GM18909 (cell line): ENCODE measurements around the gene DNER.

ENCODE experiments used
- ATAC-seq: cut with Tn5 transposase; IDR thresholded peaks from one replicate; pipeline ENCODE4 v1.9.1; 2021; ENCODE audit warnings: mild to moderate bottlenecking; ENCODE audit not compliant: unreplicated experiment, poor library complexity

DNER gene

GRCh38 chr2:229578052-229578846 lies 136.1 kb downstream of the DNER start:
- ATAC-seq: no peak

- no peak for ATAC-seq
These were observed 138.6 kb downstream of the DNER start for GRCh38 chr2:229575569-229576315.

- no peak for ATAC-seq
These were observed 141.7 kb downstream of the DNER start for GRCh38 chr2:229572507-229573271.

- no peak for ATAC-seq
These were observed 143.1 kb downstream of the DNER start for GRCh38 chr2:229571243-229571642.

- no peak for ATAC-seq
These were observed 148.0 kb downstream of the DNER start for GRCh38 chr2:229566370-229566769.

- no peak for ATAC-seq
These were observed 150.0 kb downstream of the DNER start for GRCh38 chr2:229564300-229564907.

GRCh38 chr2:229563388-229563787 lies 151.0 kb downstream of the DNER start:
- no peak for ATAC-seq

- ATAC-seq: no peak
These were observed 151.8 kb downstream of the DNER start for GRCh38 chr2:229562472-229563127.

- no peak for ATAC-seq
These were observed 154.4 kb downstream of the DNER start for GRCh38 chr2:229559986-229560385.

GRCh38 chr2:229553091-229553490 lies 161.3 kb downstream of the DNER start:
- no peak for ATAC-seq

- no peak for ATAC-seq
These were observed 171.0 kb downstream of the DNER start for GRCh38 chr2:229543176-229543873.

GRCh38 chr2:229539628-229540027 lies 174.7 kb downstream of the DNER start:
- no peak for ATAC-seq

GRCh38 chr2:229531594-229531993 lies 182.8 kb downstream of the DNER start:
- ATAC-seq: no peak

- no peak for ATAC-seq
These were observed 183.9 kb downstream of the DNER start for GRCh38 chr2:229530434-229530833.

GRCh38 chr2:229528846-229529245 lies 185.5 kb downstream of the DNER start:
- ATAC-seq: no peak

- ATAC-seq: no peak
These were observed 187.4 kb downstream of the DNER start for GRCh38 chr2:229526951-229527350.

- ATAC-seq: no peak
These were observed 189.6 kb downstream of the DNER start for GRCh38 chr2:229524799-229525198.

GRCh38 chr2:229523663-229524062 lies 190.7 kb downstream of the DNER start:
- no peak for ATAC-seq

- no peak for ATAC-seq
These were observed 192.8 kb downstream of the DNER start for GRCh38 chr2:229521576-229521975.
